Testis (tissue), 2 donors: ENCODE data around the gene MICOS13.

Experiments used
- CTCF ChIP-seq, 3 experiments: fragments of 450-650 bp in 2 of 3; fragments of 200-600 bp in 1 of 3; sonication (generic) in 1 of 3; IDR thresholded peaks; one replicate each; pipeline ENCODE4 v1.5.1; 2016 to 2019; ENCODE audit warnings: antibody characterized with exemption in 3 of 3, mild to moderate bottlenecking in 2 of 3, moderate library complexity in 1 of 3
- POLR2A ChIP-seq: fragments of 450-650 bp; IDR thresholded peaks from one replicate; pipeline ENCODE4 v1.6.1; 2017; ENCODE audit warnings: antibody characterized with exemption, mild to moderate bottlenecking, moderate library complexity

- TF ChIP-seq CTCF (IDR thresholded peaks at IDR 0.05) = no peak
- no peak for TF ChIP-seq POLR2A
Measured at GRCh38 chr19:5667751-5668271, 12.5 kb downstream of the MICOS13 start.
